NCI-H146 (cell line): ENCODE measurements around the gene PTPRM.
"Not testable (repeated sequence)": the region's sequence is repeated elsewhere in the genome, so short reads cannot be mapped to it uniquely, and the experiment has no call there.

Source experiments
- DNase-seq: peaks from one replicate; lab custom pipeline; 2025; lab: John Stamatoyannopoulos, UW

PTPRM gene

GRCh38 chr18:8433771-8434170 lies 866.7 kb downstream of the PTPRM start:
- no peak for DNase-seq

DNA sequence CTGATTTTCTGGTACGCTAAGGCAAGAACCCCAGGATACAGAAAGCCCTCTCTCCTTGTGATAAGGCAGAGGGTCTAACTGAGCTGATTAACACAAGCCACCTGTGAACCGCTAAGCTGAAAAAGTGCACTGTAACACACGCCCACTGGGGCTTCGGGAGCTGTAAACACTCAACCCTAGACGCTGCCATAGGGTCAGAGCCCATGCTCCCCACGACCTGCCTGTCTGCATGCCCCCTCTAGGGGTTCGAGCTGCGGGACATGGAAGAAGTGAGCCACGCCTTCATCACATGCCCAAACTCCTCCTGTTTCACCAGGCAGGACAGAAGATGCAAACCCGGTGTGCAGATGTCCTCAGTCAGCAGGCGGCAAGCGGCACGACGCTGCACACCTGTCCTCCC lies 868.3 kb downstream of the PTPRM start:
- no peak for DNase-seq

DNA sequence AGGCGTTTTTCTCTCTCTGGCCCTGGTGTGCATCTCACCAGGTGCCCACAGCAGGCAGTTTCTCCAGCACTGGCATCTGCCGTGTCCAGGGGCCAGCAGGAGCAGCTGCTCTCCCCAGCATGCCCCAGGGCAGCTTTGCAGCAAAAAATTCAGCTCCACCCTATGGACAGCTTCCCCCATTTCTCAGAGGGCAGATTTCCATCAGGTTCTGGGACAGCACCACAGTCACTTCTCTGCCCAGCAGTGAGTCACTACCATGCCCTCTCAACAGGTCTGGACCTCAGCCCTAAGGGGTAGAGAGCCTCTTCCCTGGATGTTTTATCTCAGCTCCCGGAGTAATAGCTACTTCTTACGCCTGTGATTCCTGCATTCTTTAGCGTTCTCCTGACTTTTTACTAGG lies 871.9 kb downstream of the PTPRM start:
- peak; percentile 59 for DNase-seq

DNA sequence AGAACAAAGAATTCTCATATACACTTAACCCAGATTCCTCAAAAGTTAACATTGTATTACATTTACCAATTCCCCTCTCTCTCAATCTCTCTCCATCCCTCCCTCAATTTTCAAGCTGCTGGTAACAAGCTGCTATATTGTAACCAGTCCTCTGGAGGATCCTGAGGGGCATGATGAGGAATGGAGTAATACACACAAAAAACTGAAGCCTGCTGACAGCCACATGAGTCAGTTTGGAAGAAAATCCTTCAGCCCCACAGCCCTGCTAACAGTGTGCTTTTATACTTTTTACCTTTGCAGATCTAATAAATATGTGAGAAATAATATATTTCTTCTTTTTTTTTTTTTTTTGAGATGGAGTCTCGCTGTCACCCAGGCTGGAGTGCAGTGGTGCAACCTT lies 876.4 kb downstream of the PTPRM start:
- no peak for DNase-seq

GRCh38 chr18:8446936-8447335 lies 879.8 kb downstream of the PTPRM start:
- not testable (repeated sequence) for DNase-seq

DNA sequence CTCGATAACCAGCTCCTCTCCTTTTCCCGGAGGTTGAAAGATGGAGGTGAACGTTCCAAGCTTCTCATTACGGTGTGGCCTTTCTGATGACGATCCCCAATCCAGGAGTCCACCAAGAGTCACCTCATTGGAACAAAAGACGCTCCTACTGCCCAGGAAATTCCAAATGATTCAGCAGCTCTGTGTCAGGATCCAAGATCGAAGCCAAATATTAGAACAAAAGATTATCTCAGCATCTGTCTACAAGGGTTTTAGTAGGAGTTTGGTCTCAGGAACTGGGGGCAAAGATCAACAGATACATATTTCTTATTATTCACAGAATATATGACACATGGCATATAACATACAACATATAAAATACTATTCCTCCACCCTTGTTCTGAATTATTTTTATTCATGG lies 881.0 kb downstream of the PTPRM start:
- DNase-seq = no peak

GRCh38 chr18:8450013-8450412 lies 882.9 kb downstream of the PTPRM start:
- peak; percentile 40 for DNase-seq

DNA sequence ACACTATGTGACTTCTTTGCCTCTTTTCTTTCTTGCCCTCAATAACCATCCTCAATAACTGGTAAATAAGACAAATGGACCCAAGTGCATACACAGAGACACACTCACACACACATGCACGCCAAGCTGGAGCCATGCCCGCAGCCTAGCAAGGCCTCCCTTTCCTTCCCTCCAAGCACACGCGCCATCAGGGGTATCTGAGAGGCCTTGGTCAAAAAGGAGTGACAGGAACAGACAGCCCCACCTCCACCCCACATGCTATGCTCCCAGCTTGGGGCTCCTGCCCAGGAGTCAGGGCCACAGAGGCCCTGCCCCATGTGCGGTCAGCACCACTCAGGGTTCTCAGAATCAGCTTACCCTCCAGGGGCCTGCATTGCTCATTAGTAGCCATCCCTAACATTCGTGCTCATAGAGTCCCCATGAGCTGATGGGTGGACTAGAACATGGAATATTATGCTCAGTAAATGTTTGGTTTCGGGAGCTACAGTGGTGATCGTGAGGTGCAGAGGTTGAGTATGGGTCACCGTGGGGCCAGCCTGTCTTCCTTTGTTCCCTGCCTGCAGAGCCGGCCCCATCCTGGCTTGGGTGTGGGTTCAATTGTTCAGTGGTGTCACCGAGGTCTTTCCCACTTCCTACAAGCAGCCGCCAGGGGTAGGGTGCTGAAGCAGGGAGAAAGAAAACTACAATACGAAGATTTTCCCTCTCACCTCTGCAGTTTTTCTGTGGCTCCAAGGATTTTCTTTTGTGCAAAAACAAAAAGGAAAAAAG lies 884.0 kb downstream of the PTPRM start:
- DNase-seq = no peak

- no peak for DNase-seq
Observed at GRCh38 chr18:8453528-8453927, 886.4 kb downstream of the PTPRM start.

DNA sequence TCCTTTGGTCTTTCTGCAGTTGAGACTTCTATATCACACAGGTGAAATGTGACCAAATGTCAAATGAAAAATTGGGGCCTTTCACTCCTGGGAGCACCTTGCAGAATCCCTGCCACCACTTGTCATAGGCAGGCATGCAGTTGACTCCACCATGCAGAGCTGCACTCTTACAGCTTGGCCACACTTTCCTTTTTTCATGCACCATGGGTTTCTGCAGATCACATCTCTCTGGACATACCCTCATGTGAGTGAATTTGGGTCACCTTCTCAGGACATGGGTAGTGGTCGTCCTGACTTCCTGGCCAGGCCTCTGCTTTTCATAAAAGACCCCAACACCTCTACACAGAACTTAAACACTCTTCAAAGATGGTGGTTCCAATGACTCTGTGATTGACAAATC lies 887.0 kb downstream of the PTPRM start:
- no peak for DNase-seq

- DNase-seq = peak; percentile 83
Observed at GRCh38 chr18:8455661-8456614, 888.8 kb downstream of the PTPRM start.
